Mucosa of stomach (tissue), 1 donor: Measurements from ENCODE around the gene CABP4.
"Not testable (repeated sequence)": the region's sequence is repeated elsewhere in the genome, so short reads cannot be mapped to it uniquely, and the experiment has no call there.

Source experiments
- H3K27me3 ChIP-seq: one replicate; pipeline ENCODE4 v1.7.0; 2013; ENCODE audit warnings: mild to moderate bottlenecking, low read length; ENCODE audit not compliant: control insufficient read depth, insufficient read depth
- H3K36me3 ChIP-seq: one replicate; pipeline ENCODE4 v1.7.0; 2013; ENCODE audit warnings: low read length; ENCODE audit not compliant: control insufficient read depth, insufficient read depth
- H3K4me1 ChIP-seq: one replicate; pipeline ENCODE4 v1.7.0; 2013; ENCODE audit warnings: mild to moderate bottlenecking, low read length; ENCODE audit not compliant: control insufficient read depth, insufficient read depth
- H3K4me3 ChIP-seq: one replicate; pipeline ENCODE4 v1.7.0; 2013; ENCODE audit warnings: low read length
- H3K9ac ChIP-seq: one replicate; pipeline ENCODE4 v1.7.0; 2013; ENCODE audit warnings: mild to moderate bottlenecking, low read length, moderate library complexity
- H3K9me3 ChIP-seq: one replicate; pipeline ENCODE4 v1.7.0; 2013; ENCODE audit warnings: mild to moderate bottlenecking, low read length, moderate library complexity; ENCODE audit not compliant: control insufficient read depth
- donor health status: Pancreatic carcinoma.

CABP4 gene

GRCh38 chr11:67485873-67486361, 30.8 kb downstream of the CABP4 start:
- H3K9me3 ChIP-seq, H3K27me3 ChIP-seq, H3K36me3 ChIP-seq, H3K4me3 ChIP-seq, H3K9ac ChIP-seq: not testable (repeated sequence)
- peaks cover 23% of the 10 kb centered on the region for H3K4me1 ChIP-seq

GRCh38 chr11:67486481-67487195, 31.5 kb downstream of the CABP4 start:
- Histone ChIP-seq H3K27me3 (no peaks in the 10 kb centered on the region), H3K4me1 (peaks cover 23% of the 10 kb centered on the region), H3K9ac (no peak overlapping the region), H3K9me3 (no peaks in the 10 kb centered on the region), H3K4me3 (no peak overlapping the region), H3K36me3 (no peaks in the 10 kb centered on the region)

GRCh38 chr11:67489203-67489884, 34.2 kb downstream of the CABP4 start:
- H3K4me1 ChIP-seq: peaks cover 11% of the 10 kb centered on the region
- no peak overlapping the region for H3K9ac ChIP-seq
- no peaks in the 10 kb centered on the region for H3K27me3 ChIP-seq
- H3K4me3 ChIP-seq: no peak overlapping the region
- no peaks in the 10 kb centered on the region for H3K36me3 ChIP-seq
- H3K9me3 ChIP-seq: no peaks in the 10 kb centered on the region

- Histone ChIP-seq H3K36me3 (no peaks in the 10 kb centered on the region), H3K9me3 (no peaks in the 10 kb centered on the region), H3K9ac (no peak overlapping the region), H3K4me1 (peaks cover 6% of the 10 kb centered on the region), H3K4me3 (no peak overlapping the region), H3K27me3 (no peaks in the 10 kb centered on the region)
These were observed 35.0 kb downstream of the CABP4 start for GRCh38 chr11:67489885-67490726.

GRCh38 chr11:67490727-67491065, 35.5 kb downstream of the CABP4 start:
- no peaks in the 10 kb centered on the region for H3K36me3 ChIP-seq

GRCh38 chr11:67491276-67492068, 36.3 kb downstream of the CABP4 start:
- H3K9me3 ChIP-seq: no peaks in the 10 kb centered on the region
- peaks cover under 1% of the 10 kb centered on the region for H3K4me1 ChIP-seq
- H3K9ac ChIP-seq: no peak overlapping the region
- no peaks in the 10 kb centered on the region for H3K27me3 ChIP-seq
- no peak overlapping the region for H3K4me3 ChIP-seq
- H3K36me3 ChIP-seq: no peaks in the 10 kb centered on the region

More at GRCh38 chr11:67490727-67491065, 35.5 kb downstream of the CABP4 start:
- Histone ChIP-seq H3K9me3 (no peaks in the 10 kb centered on the region), H3K9ac (no peak overlapping the region), H3K27me3 (no peaks in the 10 kb centered on the region), H3K4me3 (no peak overlapping the region), H3K4me1 (peaks cover 6% of the 10 kb centered on the region)

- H3K36me3 ChIP-seq: no peaks in the 10 kb centered on the region
- no peaks in the 10 kb centered on the region for H3K27me3 ChIP-seq
These were observed 37.0 kb downstream of the CABP4 start for GRCh38 chr11:67492069-67492727.

GRCh38 chr11:67492801-67493547, 37.8 kb downstream of the CABP4 start:
- Histone ChIP-seq H3K9ac (no peak overlapping the region), H3K27me3 (no peaks in the 10 kb centered on the region), H3K4me3 (no peak overlapping the region), H3K9me3 (no peaks in the 10 kb centered on the region), H3K36me3 (no peaks in the 10 kb centered on the region), H3K4me1 (no peaks in the 10 kb centered on the region)

More at GRCh38 chr11:67492069-67492727, 37.0 kb downstream of the CABP4 start:
- H3K4me3 ChIP-seq: no peak overlapping the region
- H3K9me3 ChIP-seq: no peaks in the 10 kb centered on the region
- H3K9ac ChIP-seq: no peak overlapping the region
- no peaks in the 10 kb centered on the region for H3K4me1 ChIP-seq

GRCh38 chr11:67493548-67494370, 38.6 kb downstream of the CABP4 start:
- H3K36me3 ChIP-seq: no peaks in the 10 kb centered on the region

More at GRCh38 chr11:67493548-67494370, 38.6 kb downstream of the CABP4 start:
- no peak overlapping the region for H3K9ac ChIP-seq
- H3K9me3 ChIP-seq: no peaks in the 10 kb centered on the region
- no peak overlapping the region for H3K4me3 ChIP-seq
- no peaks in the 10 kb centered on the region for H3K4me1 ChIP-seq
- no peaks in the 10 kb centered on the region for H3K27me3 ChIP-seq
